GM23338 (cell line): ENCODE measurements around the gene MAMLD1. TPM values are rescaled to one million over a fixed set of nuclear protein-coding genes. Genes with fewer than 3 reads are reported as not detected.

Experiments
- ATAC-seq: fragments of 200-7000 bp; cut with Tn5 transposase; 3 replicates; pipeline ENCODE4 v1.9.1; 2020
- DNase-seq: peaks from one replicate; pipeline ENCODE4 v3.0.0-alpha.2; 2015; ENCODE audit warnings: low spot score
- H2AFZ ChIP-seq: fragments of 200-600 bp; sonication (generic); 2 replicates; pipeline ENCODE4 v1.8.0; 2016; ENCODE audit warnings: antibody characterized with exemption, mild to moderate bottlenecking, moderate library complexity
- H3F3A ChIP-seq: fragments of 200-600 bp; sonication (generic); replicated peaks from 2 replicates; pipeline ENCODE4 v1.8.0; 2017; ENCODE audit warnings: antibody characterized with exemption, mixed run types, low read depth
- H3K27ac ChIP-seq: fragments of 200-600 bp; sonication (generic); 2 replicates; pipeline ENCODE4 v1.6.1; 2016; ENCODE audit warnings: low read depth
- H3K27me3 ChIP-seq: fragments of 200-600 bp; sonication (generic); 2 replicates; pipeline ENCODE4 v1.8.0; 2016; ENCODE audit warnings: mild to moderate bottlenecking, mixed run types, moderate library complexity; ENCODE audit not compliant: insufficient read depth
- H3K36me3 ChIP-seq: fragments of 200-600 bp; sonication (generic); 2 replicates; pipeline ENCODE4 v1.8.0; 2016; ENCODE audit warnings: mild to moderate bottlenecking; ENCODE audit not compliant: insufficient read depth
- H3K4me1 ChIP-seq: fragments of 200-600 bp; sonication (generic); 2 replicates; pipeline ENCODE4 v1.8.0; 2016; ENCODE audit warnings: mild to moderate bottlenecking, moderate library complexity; ENCODE audit not compliant: insufficient read depth
- H3K4me2 ChIP-seq: fragments of 200-600 bp; sonication (generic); 2 replicates; pipeline ENCODE4 v1.7.1; 2017; ENCODE audit warnings: mixed run types
- H3K4me3 ChIP-seq: fragments of 200-600 bp; sonication (generic); 2 replicates; pipeline ENCODE4 v1.6.1; 2016; ENCODE audit warnings: mixed run types
- H3K79me2 ChIP-seq: fragments of 200-600 bp; sonication (generic); replicated peaks from 2 replicates; pipeline ENCODE4 v1.8.0; 2017; ENCODE audit warnings: mild to moderate bottlenecking; ENCODE audit not compliant: insufficient read depth
- H3K9me2 ChIP-seq: fragments of 200-600 bp; sonication (generic); 2 replicates; pipeline ENCODE4 v1.8.0; 2017; ENCODE audit not compliant: insufficient read depth
- H4K20me1 ChIP-seq: fragments of 200-600 bp; sonication (generic); replicated peaks from 2 replicates; pipeline ENCODE4 v1.8.0; 2017; ENCODE audit warnings: mild to moderate bottlenecking; ENCODE audit not compliant: insufficient read depth
- H3K27ac Mint-ChIP-seq: 2 replicates; pipeline ENCODE4 v1.8.0; 2020; ENCODE audit warnings: inconsistent platforms, mild to moderate bottlenecking, moderate library complexity, mixed read lengths
- H3K27me3 Mint-ChIP-seq: 3 replicates; pipeline ENCODE4 v1.8.0; 2022; ENCODE audit warnings: low read depth, mild to moderate bottlenecking, moderate library complexity, mixed read lengths, inconsistent platforms; ENCODE audit not compliant: insufficient read depth, poor library complexity
- H3K36me3 Mint-ChIP-seq: 3 replicates; pipeline ENCODE4 v1.8.0; 2021; ENCODE audit warnings: low read depth, mild to moderate bottlenecking, inconsistent platforms, moderate library complexity, mixed read lengths
- H3K4me1 Mint-ChIP-seq: 3 replicates; pipeline ENCODE4 v1.8.0; 2020; ENCODE audit warnings: mild to moderate bottlenecking, inconsistent platforms, mixed read lengths
- H3K4me3 Mint-ChIP-seq: 3 replicates; pipeline ENCODE4 v1.8.0; 2021; ENCODE audit warnings: moderate library complexity, mild to moderate bottlenecking, inconsistent platforms, mixed read lengths
- H3K9me3 Mint-ChIP-seq: 3 replicates; pipeline ENCODE4 v1.8.0; 2020; ENCODE audit warnings: moderate library complexity, mild to moderate bottlenecking, inconsistent platforms, mixed read lengths
- CREB1 ChIP-seq: fragments of 250-450 bp; sonication (Bioruptor Pico); IDR thresholded peaks from 2 replicates; pipeline ENCODE4 v1.5.0; 2020; ENCODE audit warnings: low read depth, mild to moderate bottlenecking, moderate library complexity
- ETS1 ChIP-seq: IDR thresholded peaks from 2 replicates; pipeline ENCODE4 v1.6.1; 2016; ENCODE audit warnings: antibody characterized with exemption
- EZH2 ChIP-seq: fragments of 200-600 bp; sonication (generic); IDR thresholded peaks from one replicate; pipeline ENCODE4 v1.8.0; 2017; ENCODE audit warnings: antibody characterized with exemption, mild to moderate bottlenecking, low read depth; ENCODE audit not compliant: unreplicated experiment
- EZH2phosphoT487 ChIP-seq: fragments of 200-600 bp; sonication (generic); IDR thresholded peaks from one replicate; pipeline ENCODE4 v1.8.1; 2018; ENCODE audit warnings: antibody characterized with exemption; ENCODE audit not compliant: unreplicated experiment
- POLR2AphosphoS5 ChIP-seq: IDR thresholded peaks from 2 replicates; pipeline ENCODE4 v1.6.1; 2016; ENCODE audit warnings: antibody characterized with exemption, low read depth
- REST ChIP-seq: IDR thresholded peaks from one replicate; pipeline ENCODE4 v1.6.1; 2018; ENCODE audit warnings: antibody characterized with exemption; ENCODE audit not compliant: unreplicated experiment
- STAT1 ChIP-seq: IDR thresholded peaks from one replicate; pipeline ENCODE4 v1.6.1; 2016; ENCODE audit warnings: antibody characterized with exemption; ENCODE audit not compliant: unreplicated experiment
- ZNF114 ChIP-seq: fragments of 250-450 bp; sonication (Bioruptor Pico); IDR thresholded peaks from 2 replicates; pipeline ENCODE4 v1.5.0; 2020; ENCODE audit warnings: mild to moderate bottlenecking, moderate library complexity
- ZNF331 ChIP-seq: fragments of 250-450 bp; sonication (Bioruptor Pico); IDR thresholded peaks from 2 replicates; pipeline ENCODE4 v1.5.0; 2020; ENCODE audit warnings: low read depth, mild to moderate bottlenecking, moderate library complexity
- polyA plus RNA-seq: library from polyadenylated mRNA; unstranded; fragments of >200 nt; fragmentation: Nextera tagmentation; extraction: Ambion mirVana; gene quantifications from 2 replicates; pipeline ENCODE4 v1.2.1, GENCODE V29; 2016
- total RNA-seq: library from RNA; depleted of rRNA; stranded (reverse); fragments of >200 nt; shearing (Covaris generic); gene quantifications from 2 replicates; pipeline ENCODE4 v1.2.3, GENCODE V29; 2014
- TF ChIP-seq, protein P1 (sequence below): fragments of 250-450 bp; sonication (Bioruptor Pico); IDR thresholded peaks from 2 replicates; pipeline ENCODE4 v1.5.0; 2020; ENCODE audit warnings: mild to moderate bottlenecking, moderate library complexity

The MAMLD1 gene
- total and polyA plus RNA-seq, 2 experiments from 2014 or later: 0.13 to 0.21 TPM

GRCh38 chrX:150548684-150549083 lies 185.6 kb downstream of the MAMLD1 start (continued):
- no peak for TF ChIP-seq REST
- TF ChIP-seq CREB1: no peak
- no peak for TF ChIP-seq EZH2phosphoT487

DNA sequence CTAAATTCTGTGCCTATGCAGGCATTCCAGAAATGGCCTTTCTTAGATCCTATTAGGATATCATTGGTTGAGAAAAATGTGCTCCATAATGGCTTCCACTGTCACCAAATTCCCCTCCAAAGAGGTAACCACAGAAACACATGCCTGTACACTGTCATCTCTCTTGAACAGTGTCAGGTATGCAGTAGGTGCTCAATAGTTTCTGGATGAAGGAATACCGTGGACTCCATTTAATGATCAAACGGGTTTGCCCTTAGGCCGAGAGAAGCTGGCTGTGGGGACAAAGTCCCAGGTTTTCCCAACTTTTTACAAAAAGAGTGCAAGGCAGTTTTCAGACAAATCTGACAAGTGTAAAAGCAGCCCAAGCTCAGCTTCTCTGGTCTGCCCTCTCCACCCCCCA lies 188.8 kb downstream of the MAMLD1 start:
- ATAC-seq (no peak), DNase-seq (no peak)
- H3K9me2 ChIP-seq: no peaks in the 10 kb centered on the region
- Mint-ChIP-seq H3K4me3 (no peak overlapping the region), H3K4me1 (peaks cover 5% of the 10 kb centered on the region; the same call in 2 of the 3 replicates), H3K27me3 (peaks cover 14% of the 10 kb centered on the region), H3K36me3 (no peaks in the 10 kb centered on the region), H3K27ac (no peak overlapping the region), H3K9me3 (no peaks in the 10 kb centered on the region)
- no peaks in the 10 kb centered on the region for H3K36me3 ChIP-seq
- H3K27me3 ChIP-seq: peaks cover 18% of the 10 kb centered on the region
- no peaks in the 10 kb centered on the region for H3F3A ChIP-seq
- H3K4me3 ChIP-seq: no peak overlapping the region
- H3K27ac ChIP-seq: no peak overlapping the region
- no peak overlapping the region for H2AFZ ChIP-seq
- no peaks in the 10 kb centered on the region for H3K79me2 ChIP-seq
- no peak for TF ChIP-seq ZNF114 (CRISPR knock-in tag)
- no peak for TF ChIP-seq CREB1
- TF ChIP-seq, protein P1, sequence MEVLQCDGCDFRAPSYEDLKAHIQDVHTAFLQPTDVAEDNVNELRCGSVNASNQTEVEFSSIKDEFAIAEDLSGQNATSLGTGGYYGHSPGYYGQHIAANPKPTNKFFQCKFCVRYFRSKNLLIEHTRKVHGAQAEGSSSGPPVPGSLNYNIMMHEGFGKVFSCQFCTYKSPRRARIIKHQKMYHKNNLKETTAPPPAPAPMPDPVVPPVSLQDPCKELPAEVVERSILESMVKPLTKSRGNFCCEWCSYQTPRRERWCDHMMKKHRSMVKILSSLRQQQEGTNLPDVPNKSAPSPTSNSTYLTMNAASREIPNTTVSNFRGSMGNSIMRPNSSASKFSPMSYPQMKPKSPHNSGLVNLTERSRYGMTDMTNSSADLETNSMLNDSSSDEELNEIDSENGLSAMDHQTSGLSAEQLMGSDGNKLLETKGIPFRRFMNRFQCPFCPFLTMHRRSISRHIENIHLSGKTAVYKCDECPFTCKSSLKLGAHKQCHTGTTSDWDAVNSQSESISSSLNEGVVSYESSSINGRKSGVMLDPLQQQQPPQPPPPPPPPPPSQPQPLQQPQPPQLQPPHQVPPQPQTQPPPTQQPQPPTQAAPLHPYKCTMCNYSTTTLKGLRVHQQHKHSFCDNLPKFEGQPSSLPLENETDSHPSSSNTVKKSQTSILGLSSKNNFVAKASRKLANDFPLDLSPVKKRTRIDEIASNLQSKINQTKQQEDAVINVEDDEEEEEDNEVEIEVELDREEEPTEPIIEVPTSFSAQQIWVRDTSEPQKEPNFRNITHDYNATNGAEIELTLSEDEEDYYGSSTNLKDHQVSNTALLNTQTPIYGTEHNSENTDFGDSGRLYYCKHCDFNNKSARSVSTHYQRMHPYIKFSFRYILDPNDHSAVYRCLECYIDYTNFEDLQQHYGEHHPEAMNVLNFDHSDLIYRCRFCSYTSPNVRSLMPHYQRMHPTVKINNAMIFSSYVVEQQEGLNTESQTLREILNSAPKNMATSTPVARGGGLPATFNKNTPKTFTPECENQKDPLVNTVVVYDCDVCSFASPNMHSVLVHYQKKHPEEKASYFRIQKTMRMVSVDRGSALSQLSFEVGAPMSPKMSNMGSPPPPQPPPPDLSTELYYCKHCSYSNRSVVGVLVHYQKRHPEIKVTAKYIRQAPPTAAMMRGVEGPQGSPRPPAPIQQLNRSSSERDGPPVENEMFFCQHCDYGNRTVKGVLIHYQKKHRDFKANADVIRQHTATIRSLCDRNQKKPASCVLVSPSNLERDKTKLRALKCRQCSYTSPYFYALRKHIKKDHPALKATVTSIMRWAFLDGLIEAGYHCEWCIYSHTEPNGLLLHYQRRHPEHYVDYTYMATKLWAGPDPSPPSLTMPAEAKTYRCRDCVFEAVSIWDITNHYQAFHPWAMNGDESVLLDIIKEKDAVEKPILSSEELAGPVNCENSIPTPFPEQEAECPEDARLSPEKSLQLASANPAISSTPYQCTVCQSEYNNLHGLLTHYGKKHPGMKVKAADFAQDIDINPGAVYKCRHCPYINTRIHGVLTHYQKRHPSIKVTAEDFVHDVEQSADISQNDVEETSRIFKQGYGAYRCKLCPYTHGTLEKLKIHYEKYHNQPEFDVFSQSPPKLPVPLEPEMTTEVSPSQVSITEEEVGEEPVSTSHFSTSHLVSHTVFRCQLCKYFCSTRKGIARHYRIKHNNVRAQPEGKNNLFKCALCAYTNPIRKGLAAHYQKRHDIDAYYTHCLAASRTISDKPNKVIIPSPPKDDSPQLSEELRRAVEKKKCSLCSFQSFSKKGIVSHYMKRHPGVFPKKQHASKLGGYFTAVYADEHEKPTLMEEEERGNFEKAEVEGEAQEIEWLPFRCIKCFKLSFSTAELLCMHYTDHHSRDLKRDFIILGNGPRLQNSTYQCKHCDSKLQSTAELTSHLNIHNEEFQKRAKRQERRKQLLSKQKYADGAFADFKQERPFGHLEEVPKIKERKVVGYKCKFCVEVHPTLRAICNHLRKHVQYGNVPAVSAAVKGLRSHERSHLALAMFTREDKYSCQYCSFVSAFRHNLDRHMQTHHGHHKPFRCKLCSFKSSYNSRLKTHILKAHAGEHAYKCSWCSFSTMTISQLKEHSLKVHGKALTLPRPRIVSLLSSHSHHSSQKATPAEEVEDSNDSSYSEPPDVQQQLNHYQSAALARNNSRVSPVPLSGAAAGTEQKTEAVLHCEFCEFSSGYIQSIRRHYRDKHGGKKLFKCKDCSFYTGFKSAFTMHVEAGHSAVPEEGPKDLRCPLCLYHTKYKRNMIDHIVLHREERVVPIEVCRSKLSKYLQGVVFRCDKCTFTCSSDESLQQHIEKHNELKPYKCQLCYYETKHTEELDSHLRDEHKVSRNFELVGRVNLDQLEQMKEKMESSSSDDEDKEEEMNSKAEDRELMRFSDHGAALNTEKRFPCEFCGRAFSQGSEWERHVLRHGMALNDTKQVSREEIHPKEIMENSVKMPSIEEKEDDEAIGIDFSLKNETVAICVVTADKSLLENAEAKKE (CRISPR knock-in tag): no peak
- no peak for TF ChIP-seq EZH2
- no peak for TF ChIP-seq ZNF331 (CRISPR knock-in tag)
- no peak for TF ChIP-seq STAT1
- TF ChIP-seq REST: no peak
- TF ChIP-seq ETS1: no peak
- TF ChIP-seq POLR2AphosphoS5: no peak
- no peaks in the 10 kb centered on the region for H4K20me1 ChIP-seq
- H3K4me2 ChIP-seq: no peak overlapping the region
- H3K4me1 ChIP-seq: no peaks in the 10 kb centered on the region
